KMS-11 (cell line): ENCODE data around the gene MCTP2.

ENCODE experiments used
- H2AFZ ChIP-seq: fragments of 200-600 bp; sonication (generic); 2 replicates; pipeline ENCODE4 v1.6.1; 2016; ENCODE audit warnings: antibody characterized with exemption, mixed run types, low read depth
- H3K27ac ChIP-seq: fragments of 200-600 bp; sonication (generic); 2 replicates; pipeline ENCODE4 v1.6.1; 2016; ENCODE audit warnings: mild to moderate bottlenecking, mixed run types
- H3K27me3 ChIP-seq: fragments of 200-600 bp; sonication (generic); 2 replicates; pipeline ENCODE4 v1.6.1; 2017; ENCODE audit warnings: mild to moderate bottlenecking, low read depth, mixed run types, moderate library complexity; ENCODE audit not compliant: insufficient read depth
- H3K36me3 ChIP-seq: fragments of 200-600 bp; sonication (generic); 2 replicates; pipeline ENCODE4 v1.6.1; 2017; ENCODE audit warnings: mild to moderate bottlenecking, mixed run types; ENCODE audit not compliant: insufficient read depth
- H3K4me1 ChIP-seq: fragments of 200-600 bp; sonication (generic); 2 replicates; pipeline ENCODE4 v1.6.1; 2016; ENCODE audit warnings: mild to moderate bottlenecking, low read depth, mixed run types; ENCODE audit not compliant: poor library complexity, severe bottlenecking
- H3K4me2 ChIP-seq: fragments of 200-600 bp; sonication (generic); 2 replicates; pipeline ENCODE4 v1.7.0; 2016; ENCODE audit warnings: mild to moderate bottlenecking, mixed run types
- H3K4me3 ChIP-seq: fragments of 200-600 bp; sonication (generic); IDR thresholded peaks from 2 replicates; pipeline ENCODE4 v1.6.1; 2017; ENCODE audit warnings: low read depth, low read length, mixed read lengths; ENCODE audit not compliant: insufficient read depth
- H3K79me2 ChIP-seq: fragments of 200-600 bp; sonication (generic); 2 replicates; pipeline ENCODE4 v1.6.1; 2016; ENCODE audit warnings: low read depth, mixed run types; ENCODE audit not compliant: insufficient read depth
- H3K9ac ChIP-seq: fragments of 200-600 bp; sonication (generic); 2 replicates; pipeline ENCODE4 v1.6.1; 2016; ENCODE audit warnings: mild to moderate bottlenecking, mixed run types
- H4K20me1 ChIP-seq: fragments of 200-600 bp; sonication (generic); 2 replicates; pipeline ENCODE4 v1.6.1; 2016; ENCODE audit warnings: mild to moderate bottlenecking, mixed run types; ENCODE audit not compliant: insufficient read depth
- CTCF ChIP-seq: fragments of 200-600 bp; sonication (generic); conservative IDR thresholded peaks from 2 replicates; pipeline ENCODE4 v1.6.1; 2017; ENCODE audit warnings: low read depth, mild to moderate bottlenecking, antibody characterized with exemption, low read length, moderate library complexity, mixed read lengths

MCTP2 gene

GRCh38 chr15:94269954-94270353, 38.6 kb downstream of the MCTP2 start:
- Histone ChIP-seq H3K4me3 (no peak overlapping the region), H3K9ac (no peak overlapping the region), H3K4me1 (no peaks in the 10 kb centered on the region), H3K27me3 (no peaks in the 10 kb centered on the region), H3K27ac (no peak overlapping the region), H3K36me3 (no peaks in the 10 kb centered on the region), H3K79me2 (no peaks in the 10 kb centered on the region), H3K4me2 (no peak overlapping the region), H2AFZ (no peak overlapping the region), H4K20me1 (no peaks in the 10 kb centered on the region)
- TF ChIP-seq CTCF = no peak

DNA sequence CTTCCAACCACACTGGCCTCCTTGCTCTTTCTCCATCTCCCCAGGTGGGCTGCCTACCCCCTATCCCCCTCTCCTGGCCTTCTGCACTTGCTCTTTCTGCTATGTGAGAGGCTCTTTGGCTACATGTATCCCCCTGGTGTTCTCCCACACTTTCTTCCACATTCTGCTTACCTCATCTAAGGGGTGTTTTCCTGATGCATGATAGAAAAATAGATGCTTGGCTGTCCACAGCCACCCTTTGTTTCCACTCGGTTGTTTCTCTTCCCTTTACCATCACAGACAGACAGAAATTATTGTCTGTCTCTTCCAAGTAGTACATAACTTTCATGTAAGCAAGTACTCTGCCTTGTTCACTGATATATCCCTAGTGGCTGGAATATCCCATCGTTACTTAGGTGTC, 39.2 kb downstream of the MCTP2 start:
- Histone ChIP-seq H3K4me3 (no peak overlapping the region), H3K79me2 (no peaks in the 10 kb centered on the region), H2AFZ (no peak overlapping the region), H3K36me3 (no peaks in the 10 kb centered on the region), H3K27ac (no peak overlapping the region), H4K20me1 (no peaks in the 10 kb centered on the region), H3K9ac (no peak overlapping the region), H3K27me3 (no peaks in the 10 kb centered on the region), H3K4me2 (no peak overlapping the region), H3K4me1 (no peaks in the 10 kb centered on the region)
- no peak for TF ChIP-seq CTCF

DNA sequence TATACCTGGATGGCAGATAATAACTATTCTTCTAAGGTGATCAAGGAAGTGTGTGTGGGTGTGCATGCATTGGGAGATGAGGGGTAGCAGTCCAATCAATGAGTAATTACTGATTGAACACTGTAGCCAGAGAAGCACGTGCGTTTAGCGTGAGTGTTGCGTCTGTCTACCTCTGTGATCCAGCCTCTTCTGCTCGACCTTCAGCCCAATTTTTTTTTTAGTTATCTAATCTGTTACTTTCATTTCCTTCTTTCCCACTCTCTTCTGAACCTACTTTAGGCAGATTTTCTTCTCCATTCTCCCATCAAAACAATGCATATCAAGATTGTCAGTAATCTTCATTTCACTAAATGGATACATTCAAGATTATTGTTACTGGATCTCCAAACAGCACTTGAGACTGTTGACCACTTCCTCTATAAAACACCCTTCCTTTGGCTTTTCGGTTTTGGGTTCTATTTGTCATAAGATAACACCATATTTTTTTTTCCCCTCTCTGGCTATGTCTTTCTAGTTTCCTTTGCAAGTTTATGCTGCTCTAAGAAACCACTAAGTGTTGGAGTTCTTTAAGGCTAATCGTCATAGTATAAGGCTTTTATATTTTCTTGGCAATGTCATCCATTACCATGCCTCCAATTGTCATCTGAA, 41.0 kb downstream of the MCTP2 start:
- Histone ChIP-seq H4K20me1 (no peaks in the 10 kb centered on the region), H3K27ac (no peak overlapping the region), H3K9ac (no peak overlapping the region), H3K36me3 (no peaks in the 10 kb centered on the region), H3K27me3 (no peaks in the 10 kb centered on the region), H3K4me3 (no peak overlapping the region), H3K4me1 (no peaks in the 10 kb centered on the region), H2AFZ (no peak overlapping the region), H3K79me2 (no peaks in the 10 kb centered on the region), H3K4me2 (no peak overlapping the region)
- TF ChIP-seq CTCF = no peak

GRCh38 chr15:94273826-94274225, 42.5 kb downstream of the MCTP2 start:
- no peak overlapping the region for H3K27ac ChIP-seq
- no peaks in the 10 kb centered on the region for H3K79me2 ChIP-seq
- TF ChIP-seq CTCF = no peak
- H4K20me1 ChIP-seq = no peaks in the 10 kb centered on the region
- no peak overlapping the region for H3K4me3 ChIP-seq
- no peak overlapping the region for H2AFZ ChIP-seq
- no peaks in the 10 kb centered on the region for H3K36me3 ChIP-seq
- H3K9ac ChIP-seq = no peak overlapping the region
- no peaks in the 10 kb centered on the region for H3K27me3 ChIP-seq
- H3K4me1 ChIP-seq = no peaks in the 10 kb centered on the region
- no peak overlapping the region for H3K4me2 ChIP-seq
